AG04450 (cell line): Measurements from ENCODE around the gene DSP. TPM values are rescaled to one million over a fixed set of nuclear protein-coding genes. Genes with fewer than 3 reads are reported as not detected.

ENCODE experiments used
- CTCF ChIA-PET: fragments of 300-600, 350-600 bp; formaldehyde crosslinking; extraction: SDS; loops from one replicate; lab custom pipeline; 2022; ENCODE audit warnings: antibody characterized with exemption, inconsistent platforms; lab: Charles Lee
- POLR2A ChIA-PET: fragments of 350-600 bp; formaldehyde crosslinking; extraction: SDS; loops from one replicate; lab custom pipeline; 2021; ENCODE audit warnings: antibody characterized with exemption, inconsistent platforms; lab: Yijun Ruan, JAX
- DNase-seq: peaks from one replicate; pipeline ENCODE4 v3.0.0-alpha.2; 2011; ENCODE audit warnings: low read depth, low spot score
- H3K27ac ChIP-seq: one replicate; pipeline ENCODE4 v1.5.1; 2012; ENCODE audit warnings: low read depth, low read length, control low read depth
- H3K27me3 ChIP-seq: one replicate; pipeline ENCODE4 v1.6.0; 2012; ENCODE audit warnings: low read length; ENCODE audit not compliant: control insufficient read depth, insufficient read depth
- H3K4me3 ChIP-seq: 2 replicates; pipeline ENCODE4 v1.5.1; 2011; ENCODE audit warnings: mild to moderate bottlenecking, low read depth, low read length, control low read depth
- H3K9me3 ChIP-seq: 2 replicates; pipeline ENCODE4 v1.5.1; 2012; ENCODE audit warnings: low read length; ENCODE audit not compliant: control insufficient read depth, insufficient read depth
- CTCF ChIP-seq: IDR thresholded peaks from 2 replicates; pipeline ENCODE4 v1.5.1; 2011; ENCODE audit warnings: low read depth, low read length, control low read depth, inconsistent platforms
- polyA plus RNA-seq: library from polyadenylated mRNA; depleted of rRNA; stranded (reverse); fragments of >200 nt; gene quantifications from 2 replicates; pipeline ENCODE4 v1.2.3, GENCODE V29; 2011

Gene DSP
- polyA plus RNA-seq, 1 experiment = 3.6 TPM

GRCh38 chr6:7547315-7547714, 5.8 kb downstream of the DSP start:
- Histone ChIP-seq H3K27ac (no peak overlapping the region), H3K27me3 (peaks cover 20% of the 10 kb centered on the region), H3K4me3 (no peak overlapping the region), H3K9me3 (no peaks in the 10 kb centered on the region; the same call in 1 of the 2 replicates)
- TF ChIP-seq CTCF = no peak
- CTCF ChIA-PET = no interaction called here
- POLR2A ChIA-PET = no interaction called here
- no peak for DNase-seq

- Histone ChIP-seq H3K9me3 (no peaks in the 10 kb centered on the region), H3K4me3 (no peak overlapping the region), H3K27me3 (peaks cover 4% of the 10 kb centered on the region), H3K27ac (no peak overlapping the region)
- TF ChIP-seq CTCF = no peak
- ChIA-PET POLR2A (no interaction called here), CTCF (no interaction called here)
- DNase-seq = no peak
These were observed 8.9 kb downstream of the DSP start for GRCh38 chr6:7550433-7550801.

GRCh38 chr6:7554533-7555275, 13.2 kb downstream of the DSP start:
- ChIA-PET POLR2A (no interaction called here), CTCF (no interaction called here)
- no peak for DNase-seq

GRCh38 chr6:7555671-7556070, 14.2 kb downstream of the DSP start:
- Histone ChIP-seq H3K27me3 (no peaks in the 10 kb centered on the region), H3K4me3 (no peak overlapping the region), H3K27ac (no peak overlapping the region), H3K9me3 (no peaks in the 10 kb centered on the region)
- CTCF ChIA-PET = no interaction called here
- no peak for TF ChIP-seq CTCF
- DNase-seq = no peak
- POLR2A ChIA-PET = no interaction called here

More at GRCh38 chr6:7554533-7555275, 13.2 kb downstream of the DSP start:
- Histone ChIP-seq H3K27me3 (no peaks in the 10 kb centered on the region), H3K9me3 (no peaks in the 10 kb centered on the region), H3K4me3 (no peak overlapping the region), H3K27ac (no peak overlapping the region)
- no peak for TF ChIP-seq CTCF

GRCh38 chr6:7556394-7557106, 15.1 kb downstream of the DSP start:
- Histone ChIP-seq H3K4me3 (no peak overlapping the region), H3K27me3 (no peaks in the 10 kb centered on the region), H3K27ac (no peak overlapping the region), H3K9me3 (no peaks in the 10 kb centered on the region)
- TF ChIP-seq CTCF = no peak
- POLR2A ChIA-PET = no interaction called here
- CTCF ChIA-PET = interaction anchor here (0.6 kb wide), 1 partner anchor 832 kb away, joined by 3 read pairs; no protein-coding TSS in a partner anchor
- no peak for DNase-seq
